B cell (primary cell): Measurements from ENCODE around the gene SIX1. TPM values are rescaled to one million over a fixed set of nuclear protein-coding genes. Genes with fewer than 3 reads are reported as not detected.

Source experiments
- ATAC-seq: fragments of 200-7000 bp; cut with Tn5 transposase; one replicate; pipeline ENCODE4 v1.10.0; 2021; ENCODE audit warnings: low read depth, mild to moderate bottlenecking, moderate number of reproducible peaks, moderate library complexity
- CTCF ChIA-PET: fragments of 350-600 bp; sonication (Branson Sonifier 250); formaldehyde crosslinking; loops from one replicate; lab custom pipeline; 2021; ENCODE audit warnings: antibody characterized with exemption, inconsistent platforms; lab: Charles Lee
- POLR2A ChIA-PET: fragments of 350-600 bp; sonication (Branson Sonifier 250); formaldehyde crosslinking; loops from one replicate; lab custom pipeline; 2021; ENCODE audit warnings: antibody characterized with exemption; lab: Charles Lee
- DNase-seq: peaks from one replicate; pipeline ENCODE4 v3.0.0; 2013
- H2AFZ ChIP-seq: 2 replicates; pipeline ENCODE4 v1.6.1; 2012; ENCODE audit warnings: mild to moderate bottlenecking, low read depth, low read length; ENCODE audit not compliant: insufficient read depth, poor library complexity, severe bottlenecking
- H3K27ac ChIP-seq, 2 donors: 1 replicate in 1 of 2; 2 replicates in 1 of 2; pipeline ENCODE4 v1.5.1; 2012 to 2013; ENCODE audit warnings: low read length in 2 of 2, mild to moderate bottlenecking in 2 of 2, moderate library complexity in 1 of 2
- H3K27me3 ChIP-seq, 4 experiments: fragments of 200-600 bp in 1 of 4; sonication (generic) in 1 of 4; replicated peaks in 1 of 4; 1 replicate in 2 of 4; 2 replicates in 2 of 4; pipeline versions ENCODE4 v1.6.1 to v1.7.0; 2013 to 2016; ENCODE audit warnings: low read length in 3 of 4, mild to moderate bottlenecking in 2 of 4, mixed read lengths in 1 of 4, moderate library complexity in 1 of 4; ENCODE audit not compliant: insufficient read depth in 4 of 4, control insufficient read depth in 3 of 4; ENCODE audit errors: control extremely low read depth in 1 of 4
- H3K36me3 ChIP-seq, 2 experiments: replicated peaks in 1 of 2; 1 replicate in 1 of 2; 2 replicates in 1 of 2; pipeline versions ENCODE4 v1.6.1 to v1.7.1; 2013; ENCODE audit warnings: low read length in 1 of 2; ENCODE audit not compliant: insufficient read depth in 2 of 2, control insufficient read depth in 1 of 2; ENCODE audit errors: control extremely low read depth in 1 of 2, extremely low read depth in 1 of 2
- H3K4me1 ChIP-seq, 2 donors: fragments of 200-600 bp in 1 of 2; sonication (generic) in 1 of 2; 1 replicate in 1 of 2; 2 replicates in 1 of 2; pipeline versions ENCODE4 v1.5.1 to v1.6.1; 2013 to 2017; ENCODE audit warnings: low read length in 2 of 2; ENCODE audit not compliant: control insufficient read depth in 2 of 2, insufficient read depth in 2 of 2
- H3K4me2 ChIP-seq: replicated peaks from 2 replicates; pipeline ENCODE3; 2012; ENCODE audit warnings: mild to moderate bottlenecking, low read depth, low read length; ENCODE audit not compliant: poor library complexity, severe bottlenecking
- H3K4me3 ChIP-seq, 5 experiments: fragments of 200-600 bp in 1 of 5; sonication (generic) in 1 of 5; 1 replicate in 3 of 5; 2 replicates in 2 of 5; pipeline versions ENCODE4 v1.5.1 to v1.7.0; 2011 to 2016; ENCODE audit warnings: low read length in 4 of 5, mild to moderate bottlenecking in 4 of 5, low read depth in 2 of 5, control low read depth in 1 of 5, moderate library complexity in 1 of 5; ENCODE audit not compliant: insufficient read depth in 1 of 5; ENCODE audit errors: control extremely low read depth in 1 of 5, extremely low read depth in 1 of 5
- H3K79me2 ChIP-seq: fragments of 200-600 bp; sonication (generic); one replicate; pipeline ENCODE4 v1.6.0; 2016; ENCODE audit warnings: low read length; ENCODE audit not compliant: control insufficient read depth, insufficient read depth
- H3K9ac ChIP-seq: fragments of 200-600 bp; sonication (generic); 2 replicates; pipeline ENCODE4 v1.6.1; 2017; ENCODE audit warnings: mild to moderate bottlenecking, low read length, moderate library complexity
- H3K9me3 ChIP-seq, 3 donors: one replicate each; pipeline versions ENCODE4 v1.6.1 to v1.7.1; 2013; ENCODE audit warnings: low read length in 2 of 3; ENCODE audit not compliant: control insufficient read depth in 2 of 3, insufficient read depth in 1 of 3; ENCODE audit errors: control extremely low read depth in 1 of 3
- H4K20me1 ChIP-seq: 2 replicates; pipeline ENCODE4 v1.6.0; 2012; ENCODE audit warnings: mild to moderate bottlenecking, low read length; ENCODE audit not compliant: insufficient read depth, control insufficient read depth, poor library complexity, severe bottlenecking
- H3K27ac Mint-ChIP-seq: one replicate; pipeline ENCODE4 v1.8.0; 2021; ENCODE audit warnings: mixed read lengths
- H3K27me3 Mint-ChIP-seq: one replicate; pipeline ENCODE4 v1.8.0; 2021; ENCODE audit warnings: mixed read lengths
- H3K4me1 Mint-ChIP-seq: one replicate; pipeline ENCODE4 v1.8.0; 2021; ENCODE audit warnings: mixed read lengths
- H3K4me3 Mint-ChIP-seq: one replicate; pipeline ENCODE4 v1.8.0; 2021; ENCODE audit warnings: mixed read lengths
- H3K9me3 Mint-ChIP-seq: one replicate; pipeline ENCODE4 v1.8.0; 2022; ENCODE audit warnings: mixed read lengths; ENCODE audit not compliant: insufficient read depth
- CTCF ChIP-seq: fragments of 200-600 bp; IDR thresholded peaks from one replicate; pipeline ENCODE4 v1.8.0; 2022; ENCODE audit warnings: antibody characterized with exemption, mild to moderate bottlenecking
- EZH2 ChIP-seq: IDR thresholded peaks from 2 replicates; pipeline ENCODE4 v1.6.1; 2012; ENCODE audit warnings: borderline replicate concordance, low read depth, mild to moderate bottlenecking, moderate library complexity, low read length; ENCODE audit not compliant: insufficient read depth, poor library complexity, severe bottlenecking
- WGBS: methylation state at CpG from one replicate; pipeline ENCODE4 v1.1.5; 2013; ENCODE audit warnings: missing lambda C conversion rate; ENCODE audit not compliant: insufficient coverage; 5-methylcytosine and 5-hydroxymethylcytosine counted together
- intact Hi-C: fragments of 100-400 bp; cut with micrococcal nuclease; formaldehyde crosslinking; loops from one replicate; pipeline ENCODE4 v1.10.0; 2022
- polyA plus RNA-seq: library from polyadenylated mRNA; depleted of rRNA; stranded (reverse); fragments of >200 nt; gene quantifications from 2 replicates; pipeline ENCODE4 v1.2.3, GENCODE V29; 2012
- total RNA-seq, 2 donors: library from RNA; stranded (reverse); fragments of 120-200 nt in 1 of 2; gene quantifications; 1 replicate in 1 of 2; 2 replicates in 1 of 2; pipeline versions ENCODE4 v1.2.3 to v1.2.4, GENCODE V29; 2013 to 2022

The SIX1 gene
- total and polyA plus RNA-seq, 2 donors (not counting 1 experiment from before 2014, with no cell fraction given): 0.12 to 0.16 TPM

- Histone ChIP-seq H3K4me2 (no peak overlapping the region), H3K27ac (no peak overlapping the region), H3K4me3 (no peak overlapping the region), H3K4me1 (peaks cover 0 to 10% of the 10 kb centered on the region in 2 donors), H4K20me1 (no peaks in the 10 kb centered on the region), H3K36me3 (no peaks in the 10 kb centered on the region), H3K27me3 (peaks cover 0 to 24% (median 14%) of the 10 kb centered on the region in 4 experiments), H3K79me2 (no peaks in the 10 kb centered on the region), H3K9ac (no peak overlapping the region), H3K9me3 (no peaks in the 10 kb centered on the region), H2AFZ (no peak overlapping the region)
- WGBS: no CpG with 5 or more reads among the region's 2 CpGs
- H3K27ac Mint-ChIP-seq: no peak overlapping the region
- POLR2A ChIA-PET: no interaction called here
- intact Hi-C loops: no loop called here
- ATAC-seq (no peak), DNase-seq (no peak)
- CTCF ChIA-PET: interaction anchor here (1.0 to 2.5 kb wide), 5 partner anchors 12 to 621 kb away, joined by 3 to 6 read pairs (median 5); no protein-coding TSS in a partner anchor
- H3K4me1 Mint-ChIP-seq: peaks cover 9% of the 10 kb centered on the region
- H3K9me3 Mint-ChIP-seq: no peaks in the 10 kb centered on the region
- TF ChIP-seq CTCF: no peak
- no peak for TF ChIP-seq EZH2
- no peak overlapping the region for H3K4me3 Mint-ChIP-seq
- peaks cover 39% of the 10 kb centered on the region for H3K27me3 Mint-ChIP-seq
Observed at GRCh38 chr14:60631842-60632241, 17.4 kb downstream of the SIX1 start.

- H2AFZ ChIP-seq: no peak overlapping the region
- no peak overlapping the region for H3K27ac ChIP-seq
- no peaks in the 10 kb centered on the region for H4K20me1 ChIP-seq
- Mint-ChIP-seq H3K4me1 (peaks cover 8% of the 10 kb centered on the region), H3K9me3 (no peaks in the 10 kb centered on the region), H3K4me3 (no peak overlapping the region), H3K27ac (no peak overlapping the region), H3K27me3 (peaks cover 27% of the 10 kb centered on the region)
- H3K79me2 ChIP-seq: no peaks in the 10 kb centered on the region
- H3K36me3 ChIP-seq: no peaks in the 10 kb centered on the region
- intact Hi-C loops: no loop called here
- POLR2A ChIA-PET: no interaction called here
- no peaks in the 10 kb centered on the region for H3K9me3 ChIP-seq
- TF ChIP-seq CTCF: no peak
- no peak for TF ChIP-seq EZH2
- no peak overlapping the region for H3K4me2 ChIP-seq
- no peak overlapping the region for H3K4me3 ChIP-seq
- ATAC-seq (no peak), DNase-seq (no peak)
- H3K27me3 ChIP-seq: peaks cover 0 to 8% (median 3%) of the 10 kb centered on the region in 4 experiments
- CTCF ChIA-PET: no interaction called here
- peaks cover 0 to 7% of the 10 kb centered on the region in 2 donors for H3K4me1 ChIP-seq
- no peak overlapping the region for H3K9ac ChIP-seq
Observed at GRCh38 chr14:60630129-60630528, 19.1 kb downstream of the SIX1 start.
